ENCODE data around the gene GREB1L.

GREB1L gene

GRCh38 chr18:21453511-21453901 lies 211.5 kb downstream of the GREB1L start:
- TF ChIP-seq ZFX (IDR thresholded peaks at IDR 0.05) = no peak
- TF ChIP-seq CTCF (conservative IDR thresholded peaks at IDR 0.05) = no peak

DNA sequence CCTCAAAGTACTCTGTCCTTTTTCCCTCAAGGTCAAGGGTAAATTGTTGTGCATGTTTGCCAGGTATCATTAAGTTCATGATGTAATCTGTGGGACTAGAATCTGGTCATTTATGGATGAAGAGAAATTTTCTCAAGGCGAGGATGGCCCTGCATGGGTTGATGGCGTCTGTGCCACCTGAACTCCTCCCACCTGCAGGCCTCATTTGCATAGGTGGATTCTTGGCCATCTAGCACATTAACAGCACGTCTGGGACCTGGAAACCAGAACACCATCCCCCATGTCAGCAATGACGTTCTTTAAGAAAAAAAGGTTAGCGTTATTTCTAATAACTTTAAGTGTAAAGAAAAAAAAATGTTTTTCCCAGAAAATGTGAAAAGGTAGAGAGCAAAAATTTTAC lies 212.7 kb downstream of the GREB1L start:
- H3K27ac ChIP-seq = no peak overlapping the region
- TF ChIP-seq ZFX (IDR thresholded peaks at IDR 0.05) (no peak), CTCF (conservative IDR thresholded peaks at IDR 0.05) (no peak)

More at GRCh38 chr18:21453511-21453901, 211.5 kb downstream of the GREB1L start:
- no peak overlapping the region; the same call in 1 of the 2 replicates for H3K27ac ChIP-seq

DNA sequence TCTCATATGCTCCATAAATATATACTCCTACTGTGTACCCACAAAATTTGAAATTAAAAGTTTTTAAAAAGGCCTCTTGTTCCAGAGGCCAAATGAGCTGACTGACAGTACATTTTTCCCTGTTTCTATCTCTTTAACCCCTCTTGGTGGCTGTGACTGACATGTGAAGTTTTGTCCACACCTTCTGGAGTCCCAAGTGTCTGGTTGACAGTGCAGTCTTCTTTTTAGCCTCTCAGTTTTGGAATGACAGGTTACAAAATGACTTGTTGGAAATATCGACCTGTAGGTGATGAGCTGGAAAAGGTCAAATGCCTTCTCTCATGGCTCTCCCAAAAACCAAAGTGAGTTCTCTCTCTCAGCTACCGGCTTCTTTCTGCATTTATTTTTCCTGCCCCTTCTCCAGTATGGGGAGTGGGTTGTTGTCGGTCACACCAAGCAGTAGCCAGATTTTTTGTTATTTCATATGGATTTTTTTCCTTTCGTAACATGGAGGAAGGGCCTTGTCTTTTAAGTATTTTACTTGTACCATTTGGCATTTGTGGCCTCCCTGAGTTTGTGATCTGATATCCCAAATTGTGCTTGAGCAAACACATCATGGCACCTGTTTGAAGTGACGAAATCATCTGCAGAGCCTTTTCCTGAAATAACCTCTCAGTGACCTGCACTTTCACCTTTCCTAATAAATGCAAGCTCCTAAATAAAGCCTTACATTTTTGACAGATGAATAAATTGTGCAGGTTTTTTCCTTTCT lies 214.6 kb downstream of the GREB1L start:
- H3K27ac ChIP-seq = no peak overlapping the region
- no peak for TF ChIP-seq ZFX (IDR thresholded peaks at IDR 0.05)
- TF ChIP-seq CTCF (conservative IDR thresholded peaks at IDR 0.05) = no peak

- no peak overlapping the region for H3K27ac ChIP-seq
- TF ChIP-seq CTCF (conservative IDR thresholded peaks at IDR 0.05) (no peak), ZFX (IDR thresholded peaks at IDR 0.05) (no peak)
Measured at GRCh38 chr18:21457179-21457535, 215.1 kb downstream of the GREB1L start.

DNA sequence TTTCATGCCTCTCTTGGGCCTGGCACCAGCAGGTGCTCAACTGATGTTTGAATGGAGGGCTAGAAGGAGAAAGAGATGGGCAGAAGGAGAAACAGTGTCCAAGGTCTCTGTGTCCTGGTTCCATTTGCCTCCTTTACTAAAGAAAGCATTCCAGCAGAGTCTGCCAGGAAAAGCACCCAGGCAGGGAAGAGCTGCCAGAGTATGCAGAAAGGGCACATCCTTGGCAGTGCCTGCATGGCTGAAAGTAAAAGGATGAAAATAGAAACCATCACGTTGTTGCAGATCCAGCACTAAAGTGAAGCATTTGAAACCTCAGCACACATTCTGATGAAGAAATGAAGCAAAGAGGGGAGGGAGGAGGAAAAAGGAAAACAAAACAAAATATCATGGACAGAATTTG lies 216.3 kb downstream of the GREB1L start:
- H3K27ac ChIP-seq = no peak overlapping the region
- no peak for TF ChIP-seq CTCF (conservative IDR thresholded peaks at IDR 0.05)
- TF ChIP-seq ZFX (IDR thresholded peaks at IDR 0.05) = no peak

DNA sequence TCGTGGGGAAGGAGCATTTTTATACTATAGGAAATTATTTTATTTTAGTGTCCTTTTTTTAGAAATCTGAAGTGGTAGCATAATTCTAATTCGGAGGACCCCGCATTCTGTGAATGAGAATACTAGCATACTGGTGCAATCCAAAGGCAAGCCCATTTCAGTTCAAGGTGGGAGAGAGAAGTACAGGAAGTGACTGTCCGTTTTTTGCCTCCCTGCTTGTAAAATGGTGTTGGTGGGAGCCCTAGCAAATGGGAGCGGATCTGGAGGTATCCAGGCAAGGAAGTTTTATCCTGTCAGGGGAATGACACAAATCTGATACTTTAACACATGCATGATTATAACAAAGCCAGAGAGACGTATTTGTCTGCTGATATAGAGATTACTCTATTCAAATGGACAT lies 216.8 kb downstream of the GREB1L start:
- no peak for TF ChIP-seq ZFX (IDR thresholded peaks at IDR 0.05)
- no peak for TF ChIP-seq CTCF (conservative IDR thresholded peaks at IDR 0.05)
- H3K27ac ChIP-seq = no peak overlapping the region

DNA sequence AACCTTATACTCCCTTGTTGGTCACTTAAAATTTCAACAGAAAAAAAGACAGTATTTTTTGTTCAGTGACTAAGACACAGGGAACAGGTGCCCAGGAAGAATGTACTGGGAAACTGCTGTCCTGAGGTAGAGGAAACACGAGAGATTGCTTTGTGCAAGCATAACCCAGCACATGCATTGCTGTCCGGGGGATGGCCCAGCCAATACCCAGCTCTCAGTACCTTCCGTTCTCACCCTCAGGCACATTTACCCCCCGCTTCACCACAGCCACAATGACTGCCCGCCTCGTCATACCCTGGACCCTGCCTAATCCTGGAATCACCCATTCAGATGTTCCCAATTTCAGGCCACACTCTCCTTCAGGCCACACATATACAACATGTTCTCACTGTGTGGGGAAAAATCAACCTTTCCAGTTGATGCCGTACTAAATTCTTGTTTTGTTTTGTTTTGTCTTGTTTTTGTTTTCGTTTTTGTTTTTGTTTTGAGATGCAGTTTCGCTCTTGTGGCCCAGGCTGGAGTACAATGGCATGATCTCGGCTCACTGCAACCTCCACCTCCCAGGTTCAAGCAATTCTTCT lies 217.8 kb downstream of the GREB1L start:
- TF ChIP-seq ZFX (IDR thresholded peaks at IDR 0.05) (no peak), CTCF (conservative IDR thresholded peaks at IDR 0.05) (no peak)
- H3K27ac ChIP-seq = no peak overlapping the region
